Activated naive CD4-positive, alpha-beta T cell treated with anti-CD3 and anti-CD28 coated beads, Interleukin-2, amount 50 U/mL, for 72 hours (primary cell): ENCODE measurements around the gene ELFN1. TPM values are rescaled to one million over a fixed set of nuclear protein-coding genes. Genes with fewer than 3 reads are reported as not detected.

Source experiments
- ATAC-seq, 2 donors: fragments of 150-1000 bp; cut with Tn5 transposase; 2 replicates each; pipeline ENCODE4 v1.10.0; 2021; ENCODE audit warnings: mild to moderate bottlenecking in 2 of 2, moderate library complexity in 2 of 2
- DNase-seq, 2 donors: peaks; one replicate each; pipeline ENCODE4 v3.0.0; 2021 to 2022; ENCODE audit warnings: low spot score in 2 of 2
- H3K27ac Mint-ChIP-seq, 2 donors: one replicate each; pipeline ENCODE4 v1.8.0; 2022; ENCODE audit warnings: mild to moderate bottlenecking in 2 of 2, mixed read lengths in 2 of 2
- H3K36me3 Mint-ChIP-seq, 2 donors: one replicate each; pipeline ENCODE4 v1.8.0; 2022; ENCODE audit warnings: mixed read lengths in 2 of 2
- H3K9me3 Mint-ChIP-seq, 2 donors: one replicate each; pipeline ENCODE4 v1.8.0; 2022; ENCODE audit warnings: mixed read lengths in 2 of 2
- total RNA-seq, 2 donors: library from RNA; stranded (reverse); gene quantifications; one replicate each; pipeline ENCODE4 v1.2.3, GENCODE V29; 2022

Gene ELFN1
- total RNA-seq, 2 donors from 2014 or later = 0.07 TPM; not detected in 1

- H3K9me3 Mint-ChIP-seq = no peaks in the 10 kb centered on the region
- no peak for DNase-seq
- H3K27ac Mint-ChIP-seq = no peak overlapping the region
- H3K36me3 Mint-ChIP-seq = no peaks in the 10 kb centered on the region
- ATAC-seq = no peak
Measured at GRCh38 chr7:1733206-1733907, 63.3 kb downstream of the ELFN1 start.

GRCh38 chr7:1733908-1734730, 64.0 kb downstream of the ELFN1 start:
- DNase-seq = no peak
- Mint-ChIP-seq H3K36me3 (no peaks in the 10 kb centered on the region), H3K27ac (no peak overlapping the region), H3K9me3 (no peaks in the 10 kb centered on the region)
- ATAC-seq = no peak

- ATAC-seq (no peak), DNase-seq (no peak)
- Mint-ChIP-seq H3K27ac (no peak overlapping the region), H3K36me3 (no peaks in the 10 kb centered on the region), H3K9me3 (no peaks in the 10 kb centered on the region)
Measured at GRCh38 chr7:1735262-1735661, 65.2 kb downstream of the ELFN1 start.

GRCh38 chr7:1735806-1736483, 65.9 kb downstream of the ELFN1 start:
- no peak for DNase-seq
- no peak for ATAC-seq
- Mint-ChIP-seq H3K27ac (no peak overlapping the region), H3K36me3 (no peaks in the 10 kb centered on the region), H3K9me3 (no peaks in the 10 kb centered on the region)

- no peak for DNase-seq
- no peak for ATAC-seq
- Mint-ChIP-seq H3K27ac (no peak overlapping the region), H3K9me3 (no peaks in the 10 kb centered on the region), H3K36me3 (no peaks in the 10 kb centered on the region)
Measured at GRCh38 chr7:1736484-1736817, 66.4 kb downstream of the ELFN1 start.

- no peaks in the 10 kb centered on the region for H3K9me3 Mint-ChIP-seq
- no peak overlapping the region for H3K27ac Mint-ChIP-seq
- no peaks in the 10 kb centered on the region for H3K36me3 Mint-ChIP-seq
- ATAC-seq (no peak), DNase-seq (no peak)
Measured at GRCh38 chr7:1736830-1737229, 66.8 kb downstream of the ELFN1 start.

- Mint-ChIP-seq H3K27ac (no peak overlapping the region), H3K36me3 (no peaks in the 10 kb centered on the region), H3K9me3 (no peaks in the 10 kb centered on the region)
- DNase-seq (no peak), ATAC-seq (no peak)
Measured at GRCh38 chr7:1737523-1737922, 67.4 kb downstream of the ELFN1 start.

- Mint-ChIP-seq H3K9me3 (no peaks in the 10 kb centered on the region), H3K27ac (no peak overlapping the region), H3K36me3 (no peaks in the 10 kb centered on the region)
- DNase-seq (no peak), ATAC-seq (no peak)
Measured at GRCh38 chr7:1737956-1738355, 67.9 kb downstream of the ELFN1 start.

- no peaks in the 10 kb centered on the region for H3K36me3 Mint-ChIP-seq
- no peaks in the 10 kb centered on the region for H3K9me3 Mint-ChIP-seq
- no peak overlapping the region for H3K27ac Mint-ChIP-seq
- ATAC-seq = no peak
- no peak for DNase-seq
Measured at GRCh38 chr7:1738511-1738910, 68.4 kb downstream of the ELFN1 start.

GRCh38 chr7:1738956-1739355, 68.9 kb downstream of the ELFN1 start:
- H3K9me3 Mint-ChIP-seq = no peaks in the 10 kb centered on the region
- DNase-seq (no peak), ATAC-seq (no peak)
- no peak overlapping the region for H3K27ac Mint-ChIP-seq
- H3K36me3 Mint-ChIP-seq = no peaks in the 10 kb centered on the region

GRCh38 chr7:1739593-1739992, 69.5 kb downstream of the ELFN1 start:
- no peaks in the 10 kb centered on the region for H3K9me3 Mint-ChIP-seq
- H3K36me3 Mint-ChIP-seq = no peaks in the 10 kb centered on the region
- H3K27ac Mint-ChIP-seq = no peak overlapping the region
- DNase-seq = no peak
- ATAC-seq = no peak

- H3K27ac Mint-ChIP-seq = no peak overlapping the region
- H3K36me3 Mint-ChIP-seq = no peaks in the 10 kb centered on the region
- H3K9me3 Mint-ChIP-seq = no peaks in the 10 kb centered on the region
- no peak for ATAC-seq
- no peak for DNase-seq
Measured at GRCh38 chr7:1740214-1740613, 70.1 kb downstream of the ELFN1 start.

- H3K36me3 Mint-ChIP-seq = no peaks in the 10 kb centered on the region
- DNase-seq (no peak), ATAC-seq (no peak)
- no peaks in the 10 kb centered on the region for H3K9me3 Mint-ChIP-seq
- no peak overlapping the region for H3K27ac Mint-ChIP-seq
Measured at GRCh38 chr7:1741246-1741645, 71.2 kb downstream of the ELFN1 start.

GRCh38 chr7:1741751-1742554, 71.9 kb downstream of the ELFN1 start:
- DNase-seq (no peak), ATAC-seq (peak; percentile 22 to 69)
- Mint-ChIP-seq H3K9me3 (no peaks in the 10 kb centered on the region), H3K36me3 (no peaks in the 10 kb centered on the region), H3K27ac (no peak overlapping the region)

GRCh38 chr7:1742555-1743303, 72.7 kb downstream of the ELFN1 start:
- H3K27ac Mint-ChIP-seq = peak overlapping the region in 1 of 2 donors; percentile 37
- ATAC-seq = peak; percentile 48 to 54
- no peaks in the 10 kb centered on the region for H3K36me3 Mint-ChIP-seq
- no peaks in the 10 kb centered on the region for H3K9me3 Mint-ChIP-seq
- DNase-seq = no peak

- H3K9me3 Mint-ChIP-seq = no peaks in the 10 kb centered on the region
- H3K27ac Mint-ChIP-seq = no peak overlapping the region
- no peaks in the 10 kb centered on the region for H3K36me3 Mint-ChIP-seq
- DNase-seq (no peak), ATAC-seq (no peak)
Measured at GRCh38 chr7:1743481-1744230, 73.6 kb downstream of the ELFN1 start.
